OCI-LY7 (cell line): ENCODE results near the gene NAA80.

Source experiments
- EZH2phosphoT487 ChIP-seq: fragments of 200-600 bp; sonication (generic); IDR thresholded peaks from 2 replicates; pipeline ENCODE4 v1.6.1; 2018; ENCODE audit warnings: low read depth, borderline replicate concordance, mild to moderate bottlenecking, mixed run types, antibody characterized with exemption, low read length, moderate library complexity, mixed read lengths
- TF ChIP-seq, protein P1 (sequence below): fragments of 200-600 bp; sonication (generic); conservative IDR thresholded peaks from 2 replicates; pipeline ENCODE4 v1.5.1; 2014; ENCODE audit warnings: mild to moderate bottlenecking, antibody characterized with exemption, low read length, moderate library complexity, mixed read lengths

DNA sequence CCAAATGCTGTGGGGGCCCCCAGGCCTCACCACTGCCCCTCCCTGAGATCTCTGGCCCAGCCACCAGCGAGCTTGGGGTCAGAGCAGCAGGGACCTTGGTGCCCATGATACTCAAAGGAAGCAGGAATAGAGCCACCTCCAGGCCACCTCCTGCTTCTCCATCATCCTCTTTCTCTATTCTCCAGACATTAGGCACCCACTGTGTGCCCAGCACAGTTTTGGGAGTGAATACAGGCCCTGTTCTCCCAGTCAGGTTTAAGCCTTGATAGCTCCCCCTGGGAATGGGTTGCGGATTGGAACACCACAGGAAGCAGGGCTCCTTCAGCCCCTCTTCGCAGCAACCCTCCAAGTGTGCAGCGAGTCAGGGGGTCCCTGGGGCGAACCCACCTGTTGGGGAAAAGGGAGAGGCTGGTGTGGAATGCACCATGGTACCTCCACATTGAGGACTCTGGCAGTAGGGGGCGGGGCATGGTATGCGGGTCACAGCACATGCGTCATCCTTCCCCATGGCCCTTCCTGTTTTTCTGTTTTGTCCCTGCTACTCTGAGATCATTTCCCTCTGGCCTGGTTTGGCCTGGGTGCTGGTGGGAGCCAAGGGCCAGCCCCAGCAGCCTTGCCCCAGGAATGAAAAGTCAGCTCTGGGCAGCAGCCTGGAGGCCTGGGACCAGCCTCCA is 44.5 kb downstream of the NAA80 start:
- TF ChIP-seq, protein P1, sequence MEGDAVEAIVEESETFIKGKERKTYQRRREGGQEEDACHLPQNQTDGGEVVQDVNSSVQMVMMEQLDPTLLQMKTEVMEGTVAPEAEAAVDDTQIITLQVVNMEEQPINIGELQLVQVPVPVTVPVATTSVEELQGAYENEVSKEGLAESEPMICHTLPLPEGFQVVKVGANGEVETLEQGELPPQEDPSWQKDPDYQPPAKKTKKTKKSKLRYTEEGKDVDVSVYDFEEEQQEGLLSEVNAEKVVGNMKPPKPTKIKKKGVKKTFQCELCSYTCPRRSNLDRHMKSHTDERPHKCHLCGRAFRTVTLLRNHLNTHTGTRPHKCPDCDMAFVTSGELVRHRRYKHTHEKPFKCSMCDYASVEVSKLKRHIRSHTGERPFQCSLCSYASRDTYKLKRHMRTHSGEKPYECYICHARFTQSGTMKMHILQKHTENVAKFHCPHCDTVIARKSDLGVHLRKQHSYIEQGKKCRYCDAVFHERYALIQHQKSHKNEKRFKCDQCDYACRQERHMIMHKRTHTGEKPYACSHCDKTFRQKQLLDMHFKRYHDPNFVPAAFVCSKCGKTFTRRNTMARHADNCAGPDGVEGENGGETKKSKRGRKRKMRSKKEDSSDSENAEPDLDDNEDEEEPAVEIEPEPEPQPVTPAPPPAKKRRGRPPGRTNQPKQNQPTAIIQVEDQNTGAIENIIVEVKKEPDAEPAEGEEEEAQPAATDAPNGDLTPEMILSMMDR, result no peak
- TF ChIP-seq EZH2phosphoT487, result no peak
